ENCODE data around the gene MED23.

MED23 gene

DNA sequence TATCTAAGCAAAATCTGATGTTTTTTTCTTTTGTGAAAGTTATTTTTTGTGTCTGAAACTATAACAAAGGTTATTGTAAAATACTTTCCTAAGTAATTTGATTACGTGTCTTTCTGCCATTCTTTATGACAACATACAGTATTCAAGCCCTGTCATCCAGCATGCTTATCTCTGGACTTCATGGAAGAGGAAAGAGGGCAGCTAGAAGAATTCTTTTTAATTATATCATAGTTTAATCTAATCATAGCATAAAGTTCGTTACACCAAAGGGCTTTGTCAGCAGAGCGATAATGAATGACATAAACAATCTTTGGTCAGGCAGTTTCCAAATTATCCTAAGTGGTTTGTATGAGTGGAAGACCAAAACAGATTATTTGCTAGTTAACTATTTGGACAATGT is 12.5 kb upstream of the MED23 start:
- no peak for DNase-seq

DNA sequence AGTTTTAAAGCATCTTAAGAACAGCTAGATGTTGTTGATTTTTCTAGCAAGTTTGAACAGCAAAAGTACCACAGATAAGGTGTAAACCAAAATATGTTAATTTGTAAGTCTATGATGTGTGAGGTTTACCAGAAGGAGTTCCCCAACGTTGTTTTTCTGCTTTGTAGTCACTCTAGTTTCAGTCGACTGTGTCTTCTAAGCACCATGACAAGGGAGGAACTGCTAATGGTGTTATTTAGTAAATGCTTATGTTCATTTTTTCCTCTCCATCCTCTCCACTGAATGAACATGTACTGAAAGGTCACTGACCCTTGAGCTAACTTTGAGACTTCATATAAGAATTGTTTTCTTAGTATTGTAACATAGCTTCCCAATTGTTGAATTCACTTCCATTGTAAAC is 12.1 kb upstream of the MED23 start:
- DNase-seq = no peak

DNA sequence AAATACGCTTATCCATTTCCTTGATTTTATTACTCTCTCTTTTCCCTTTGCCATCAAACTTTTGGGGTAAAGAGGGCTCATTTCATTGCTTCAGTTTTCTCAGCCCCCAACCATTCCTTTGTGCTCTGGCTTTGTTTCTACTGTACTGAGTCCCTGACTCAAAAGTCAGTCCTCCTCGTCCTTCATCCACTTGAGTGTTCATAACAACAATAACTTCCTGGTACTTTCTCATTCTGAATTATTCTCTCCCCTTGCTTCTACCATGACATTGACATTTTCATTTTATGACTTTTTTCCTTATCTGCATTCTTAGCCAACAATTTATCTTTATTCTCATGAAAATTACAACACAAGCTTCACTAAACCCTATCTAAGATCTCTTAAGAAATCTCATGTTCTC is 10.0 kb upstream of the MED23 start:
- DNase-seq = no peak

DNA sequence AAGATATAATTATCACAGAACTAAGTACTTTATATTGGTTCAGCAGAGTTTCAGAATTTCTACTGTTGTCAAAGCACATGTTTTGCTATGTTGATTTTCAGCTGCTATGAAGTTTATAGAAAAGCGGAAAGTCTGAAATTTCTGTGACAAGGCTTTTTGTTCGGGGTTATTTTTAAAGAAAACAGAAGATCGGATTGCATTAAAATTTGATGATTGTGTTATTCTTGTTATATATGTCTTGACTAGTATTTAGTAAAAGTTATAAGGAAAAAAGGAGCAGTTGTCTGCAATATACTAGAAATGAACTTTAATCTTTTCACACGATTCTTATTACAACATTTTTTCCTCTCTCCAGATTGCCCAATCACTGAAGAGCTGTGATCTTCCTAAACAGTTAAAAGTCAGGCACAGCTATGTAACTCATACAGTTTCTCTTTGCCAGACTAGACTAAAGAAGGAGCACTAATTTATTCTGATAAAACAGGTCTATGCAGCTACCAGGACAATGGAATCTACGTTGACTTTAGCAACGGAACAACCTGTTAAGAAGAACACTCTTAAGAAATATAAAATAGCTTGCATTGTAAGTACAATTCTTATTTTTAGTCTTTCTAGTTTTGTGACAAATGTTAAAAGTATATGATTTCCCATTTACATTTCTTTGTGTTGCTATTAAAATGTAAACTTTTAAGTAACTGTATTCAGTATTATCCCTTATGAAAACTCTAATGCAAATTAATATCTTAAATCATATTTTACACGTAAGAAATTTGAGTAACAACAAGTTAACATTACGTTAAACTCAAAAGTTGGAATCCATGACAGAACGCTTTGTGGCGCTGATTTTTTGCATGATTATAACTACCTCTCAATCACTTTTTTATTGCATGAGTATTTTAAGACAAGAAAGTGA is 9.1 kb upstream of the MED23 start, which contains the start of gene ENPP3:
Gene ENPP3 (plus strand): TSS at position 423 of the 913 bp plus-strand sequence. CDS start 83 bp downstream, at position 506.
- no peak for DNase-seq

DNA sequence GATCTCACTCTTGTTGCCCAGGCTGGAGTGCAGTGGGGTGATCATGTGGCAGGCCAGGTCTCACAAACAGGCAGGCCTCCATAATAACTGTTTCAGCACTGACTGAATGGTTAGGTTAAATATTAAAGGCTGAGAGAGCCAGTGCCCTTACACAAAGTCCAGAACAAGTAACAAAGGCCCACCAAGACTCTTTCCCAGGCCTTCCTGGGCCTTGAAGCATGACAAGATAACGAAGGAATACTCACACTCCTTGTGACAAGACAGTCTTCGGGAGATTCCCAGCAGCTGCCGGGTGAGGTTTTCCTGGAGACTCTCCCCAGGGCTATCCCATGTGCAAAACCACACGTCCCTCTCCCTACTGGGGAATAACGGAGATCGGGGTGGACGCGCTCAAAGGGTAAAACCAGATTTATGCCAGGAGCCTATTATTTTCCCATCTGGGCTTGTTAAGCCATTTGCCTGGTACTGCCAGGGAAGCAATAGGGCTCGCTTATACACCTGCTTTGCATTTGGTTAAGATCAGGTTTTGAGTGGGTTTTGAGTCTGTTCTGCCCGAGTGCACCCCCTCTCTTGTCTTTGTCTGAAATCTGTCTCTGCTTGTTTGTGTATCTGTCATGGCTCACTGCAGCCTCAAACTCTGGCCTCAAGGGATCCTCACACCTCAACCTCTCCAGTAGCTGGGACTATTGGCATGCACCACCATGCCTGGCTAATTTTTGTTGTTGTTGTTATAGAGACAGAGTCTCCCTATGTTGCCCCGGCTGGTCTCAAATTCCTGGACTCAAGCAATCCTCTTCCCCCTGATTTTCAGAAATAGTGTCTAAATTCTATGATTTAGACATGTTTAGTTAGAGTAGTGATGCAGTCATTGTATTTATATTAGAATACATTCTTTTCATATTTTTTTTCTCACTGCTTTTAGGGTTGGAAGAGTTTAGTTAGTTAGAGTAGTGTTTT is 7.6 kb upstream of the MED23 start:
- no peak for DNase-seq

DNA sequence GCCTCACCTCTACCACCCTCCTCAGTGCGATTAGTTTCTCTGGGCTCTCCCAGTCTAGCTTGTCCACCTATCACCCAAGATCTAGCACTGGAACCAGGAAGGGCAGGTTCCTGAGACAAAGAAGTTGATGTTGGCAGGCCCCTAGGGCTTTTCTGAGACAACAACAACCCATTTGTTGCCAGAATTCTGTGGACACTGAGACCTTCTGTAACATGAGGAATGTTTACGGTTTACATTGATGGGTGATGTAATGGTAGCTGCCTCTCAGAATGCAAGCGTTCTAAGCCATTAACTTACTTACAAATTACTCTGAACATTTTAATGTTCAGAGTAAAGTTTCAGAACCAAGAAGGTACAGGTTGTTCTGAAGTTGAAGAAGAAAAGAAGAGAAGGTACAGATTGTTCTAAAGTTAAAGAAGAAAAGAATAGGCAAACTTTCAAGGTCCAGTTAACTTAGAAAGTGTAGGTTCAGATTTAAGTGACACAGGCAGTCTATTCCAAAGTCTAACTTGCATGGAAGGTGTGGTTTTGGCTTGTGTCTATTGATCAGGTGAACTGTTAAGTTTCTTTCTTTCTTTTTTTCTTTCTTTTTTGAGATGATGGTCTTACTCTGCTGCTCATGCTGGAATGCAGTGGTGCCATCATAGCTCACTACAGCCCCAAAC is 3.7 kb upstream of the MED23 start:
- DNase-seq = no peak

DNA sequence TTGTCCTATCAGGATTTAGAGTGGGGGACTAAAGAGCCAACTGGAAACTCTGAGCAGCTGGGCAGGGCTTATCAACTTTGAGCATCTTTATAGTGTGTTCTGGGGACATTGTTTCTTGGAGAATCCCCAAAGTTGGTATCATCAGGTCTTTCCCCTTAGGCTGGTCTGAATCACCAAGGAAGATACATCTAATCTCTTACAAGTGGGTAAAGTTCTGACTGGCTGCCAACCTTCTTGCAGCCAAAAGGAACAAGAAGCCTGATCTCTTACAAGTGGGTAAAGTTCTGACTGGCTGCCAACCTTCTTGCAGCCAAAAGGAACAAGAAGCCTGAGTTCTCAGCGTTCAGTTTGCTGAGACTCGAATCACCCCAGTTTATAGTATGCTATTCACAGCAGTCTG is 1.6 kb upstream of the MED23 start:
- no peak for DNase-seq

DNA sequence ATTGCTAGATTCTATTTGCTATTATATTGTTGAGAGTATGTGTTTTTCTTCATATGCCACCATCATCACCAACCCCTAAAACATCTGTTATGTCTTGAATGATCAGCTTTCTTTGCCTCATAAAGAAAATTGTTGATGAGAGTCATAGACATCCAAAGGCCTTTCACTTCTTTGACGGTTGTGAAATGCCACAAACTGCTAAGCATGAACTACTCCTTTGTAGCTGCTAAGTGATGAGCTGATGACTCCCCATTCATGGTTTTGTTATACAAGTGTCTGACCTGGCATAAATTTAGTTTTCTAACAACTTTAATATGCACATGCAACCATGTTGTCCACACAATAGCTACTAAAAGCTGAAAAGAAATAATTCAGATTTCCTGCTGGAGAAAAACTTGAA is 684 bp upstream of the MED23 start:
- DNase-seq = no peak

DNA sequence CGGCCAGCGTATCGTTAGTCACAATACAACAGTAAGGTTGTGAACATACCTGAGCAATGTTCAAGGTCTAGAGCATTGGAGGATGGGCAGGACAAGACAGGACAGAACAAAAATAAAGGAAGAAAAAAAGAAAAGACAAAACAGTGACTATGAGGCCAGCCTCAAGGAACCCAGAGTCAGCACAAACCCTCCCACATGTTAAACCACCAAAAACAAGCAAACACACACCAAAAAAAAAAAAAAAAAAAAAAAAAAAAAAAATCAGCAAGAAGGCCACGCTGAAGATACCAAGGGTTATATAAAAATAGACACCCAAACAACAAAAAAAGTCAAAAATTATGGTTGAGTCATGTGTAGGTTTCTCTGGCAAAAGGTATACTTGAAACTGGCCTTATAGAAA is 12.8 kb downstream of the MED23 start:
- DNase-seq = no peak

DNA sequence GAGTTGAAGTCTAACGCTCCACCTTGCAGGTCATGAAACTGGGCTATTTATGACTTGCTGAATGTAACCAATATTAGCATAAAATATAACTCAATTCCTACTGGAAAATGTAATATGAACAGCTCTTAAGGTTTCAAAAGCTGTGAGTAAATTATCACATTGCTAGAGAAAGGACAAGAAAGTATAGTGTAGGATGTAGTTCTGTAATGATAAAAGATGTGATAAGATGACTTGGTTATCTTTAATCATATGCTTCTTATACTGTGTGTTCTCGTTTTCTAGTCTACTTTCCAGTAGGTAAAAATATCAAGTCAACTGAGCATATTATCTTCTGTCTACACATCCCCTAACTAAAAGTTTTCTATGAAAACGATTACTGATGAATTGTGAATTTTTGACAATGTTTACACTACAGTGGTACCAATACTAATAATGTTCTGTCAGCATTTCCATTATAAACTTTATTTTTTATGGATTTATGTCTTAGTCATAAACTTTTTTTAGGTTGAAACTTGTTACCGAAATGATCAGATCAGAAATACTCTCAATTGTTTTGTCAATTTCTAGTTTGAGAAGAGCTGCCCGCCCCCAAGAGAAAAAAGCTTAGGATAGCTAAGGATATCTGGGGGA is 14.6 kb downstream of the MED23 start:
- no peak for DNase-seq

DNA sequence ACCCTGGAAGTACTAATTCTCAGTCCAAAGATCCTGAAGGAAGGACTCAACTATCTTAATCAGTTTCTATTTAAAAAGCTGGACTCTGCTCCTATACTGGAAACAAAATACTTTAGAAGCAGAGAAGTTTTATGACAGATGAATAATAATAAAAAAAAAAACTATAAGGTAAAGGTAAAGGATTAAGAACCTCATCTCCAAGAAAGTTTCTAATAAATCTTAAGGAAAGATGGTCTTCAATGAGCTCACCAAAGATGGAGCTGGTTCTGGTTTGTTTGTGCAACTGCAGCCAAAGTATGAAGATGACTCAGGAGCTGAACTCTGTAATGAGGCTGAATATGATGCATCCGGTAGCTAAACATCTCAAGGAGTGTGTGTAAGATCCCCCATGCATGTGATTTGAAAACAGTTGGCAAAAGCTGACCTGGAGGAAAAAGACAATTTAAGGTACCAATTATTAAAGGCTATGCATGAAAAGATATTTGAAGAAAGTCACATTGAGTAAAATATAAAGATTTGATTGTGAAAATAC is 25.2 kb downstream of the MED23 start:
- no peak for DNase-seq

DNA sequence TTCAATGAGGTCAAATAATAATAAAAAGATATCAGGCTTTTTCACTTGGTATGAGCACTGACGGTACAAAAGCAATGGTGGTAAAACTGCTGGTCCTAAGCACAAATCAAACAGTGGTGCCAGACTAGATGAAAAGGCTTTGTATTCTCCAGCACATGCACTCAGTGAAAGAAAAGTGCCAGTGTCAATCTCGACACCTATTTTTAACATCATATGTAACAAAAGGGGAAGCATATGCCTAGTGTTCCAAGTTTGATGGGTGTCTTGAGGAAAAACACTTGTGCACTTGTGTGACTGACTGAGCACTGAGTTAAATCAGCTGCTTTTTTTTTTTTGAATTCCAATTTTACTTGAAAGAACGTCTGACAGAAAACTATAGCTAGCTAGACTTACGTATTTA is 27.3 kb downstream of the MED23 start:
- DNase-seq = no peak

DNA sequence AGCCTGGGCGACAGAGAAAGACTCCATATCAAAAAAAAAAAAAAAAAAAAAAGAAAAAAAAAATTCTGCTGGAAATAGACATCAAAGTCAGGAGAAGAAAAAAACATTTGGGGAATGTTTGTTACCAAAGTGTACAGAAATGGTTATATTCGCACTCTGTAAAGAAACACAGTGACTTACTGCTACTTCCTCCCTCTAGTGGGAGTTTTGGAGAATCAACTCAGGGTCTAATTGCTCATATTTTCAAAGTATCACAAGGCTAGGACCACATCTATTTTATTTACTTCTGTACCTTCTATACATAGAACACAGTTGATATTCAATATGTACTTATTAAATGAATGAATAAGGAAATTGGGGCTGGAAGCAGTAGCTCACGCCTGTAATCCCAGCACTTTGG is 30.6 kb downstream of the MED23 start:
- DNase-seq = no peak

DNA sequence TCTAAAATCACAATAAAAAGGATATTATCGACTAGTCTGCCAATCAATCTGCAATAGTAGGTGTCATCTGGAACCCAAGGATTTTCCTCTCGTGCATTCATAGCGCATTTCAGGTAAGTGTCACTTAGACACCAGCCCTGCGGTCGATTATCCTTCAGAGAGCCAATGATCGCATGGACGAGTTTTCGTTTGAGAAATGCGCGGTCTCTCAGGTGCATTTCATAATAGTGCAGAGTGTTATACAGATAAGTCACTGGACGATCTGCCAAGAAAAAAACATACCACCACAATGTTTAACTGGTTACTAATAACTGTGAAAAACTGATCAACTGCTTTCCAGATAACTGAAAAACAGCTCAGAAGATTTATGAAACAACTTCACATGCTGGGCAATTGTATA is 34.0 kb downstream of the MED23 start:
- no peak for DNase-seq

DNA sequence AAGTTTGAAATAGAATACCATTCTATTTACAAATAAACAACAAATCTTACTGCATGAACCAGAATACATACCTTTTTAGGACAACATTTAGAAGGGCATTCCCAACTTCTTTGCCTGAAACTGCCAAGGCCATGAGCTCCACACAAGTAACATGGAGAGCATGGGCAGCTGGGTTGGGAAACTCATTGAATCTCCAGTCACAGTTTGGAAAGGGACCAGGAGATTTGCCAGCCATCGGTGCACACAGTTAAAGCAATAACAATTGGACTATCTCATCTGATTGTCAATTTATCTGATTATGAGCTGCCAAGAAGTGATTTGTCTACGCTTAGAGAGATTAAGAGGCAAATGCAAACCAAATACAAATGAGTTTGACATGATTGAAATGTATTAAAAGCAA is 35.1 kb downstream of the MED23 start:
- DNase-seq = no peak

DNA sequence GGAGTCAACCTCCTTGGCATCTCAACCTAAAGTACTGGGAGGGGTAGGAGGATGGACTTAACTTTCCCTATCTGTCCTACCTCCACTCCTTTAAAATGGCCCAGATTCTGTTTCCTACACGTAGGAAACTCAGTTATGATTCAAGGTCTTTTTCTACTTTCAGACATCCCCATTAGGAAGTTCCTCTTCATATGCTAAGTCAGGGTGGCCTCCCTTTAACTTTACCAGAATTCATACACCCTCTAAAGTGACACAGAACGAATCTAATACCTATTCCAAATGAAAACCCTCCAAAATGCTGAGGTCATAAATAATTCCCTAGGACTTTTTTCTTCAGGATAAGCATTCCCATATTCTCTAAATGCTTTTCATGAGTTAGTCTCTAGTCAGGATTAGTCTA is 39.4 kb downstream of the MED23 start:
- no peak for DNase-seq

DNA sequence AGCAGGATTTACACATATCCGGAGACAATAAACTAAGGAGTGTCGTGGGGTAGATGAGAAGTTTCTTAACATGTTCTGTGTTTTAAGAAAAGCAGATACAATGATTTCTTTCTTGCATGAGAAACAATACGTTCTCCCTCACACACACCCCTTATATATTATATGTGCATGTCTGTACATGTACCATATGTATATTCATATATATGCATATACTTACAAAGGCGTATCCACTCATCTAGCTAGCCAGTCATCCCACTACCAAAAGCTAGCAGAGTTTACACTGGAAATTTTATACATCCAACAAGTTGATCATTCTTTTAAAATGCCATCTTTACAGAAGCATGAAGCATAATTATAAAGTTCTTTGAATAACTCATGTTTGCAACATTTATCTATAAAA is 40.1 kb downstream of the MED23 start:
- no peak for DNase-seq

DNA sequence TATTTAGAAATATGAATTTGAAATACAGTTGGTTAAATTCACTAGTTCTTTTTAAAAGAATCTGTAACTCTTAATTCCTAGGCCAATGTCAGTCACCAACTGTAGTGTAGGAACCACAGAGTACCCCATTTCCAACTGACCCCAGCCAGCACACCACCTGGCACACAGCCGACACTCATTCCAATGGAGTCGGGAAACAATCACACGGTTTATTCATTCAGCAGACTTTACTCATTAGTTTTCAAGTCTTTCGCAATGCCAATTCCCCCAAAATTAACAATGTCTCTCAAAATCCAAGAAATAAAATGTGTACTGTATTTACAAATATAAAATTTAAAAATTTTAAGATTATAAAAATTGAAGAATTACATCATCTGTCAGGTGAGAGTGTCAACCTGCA is 41.5 kb downstream of the MED23 start:
- DNase-seq = no peak

DNA sequence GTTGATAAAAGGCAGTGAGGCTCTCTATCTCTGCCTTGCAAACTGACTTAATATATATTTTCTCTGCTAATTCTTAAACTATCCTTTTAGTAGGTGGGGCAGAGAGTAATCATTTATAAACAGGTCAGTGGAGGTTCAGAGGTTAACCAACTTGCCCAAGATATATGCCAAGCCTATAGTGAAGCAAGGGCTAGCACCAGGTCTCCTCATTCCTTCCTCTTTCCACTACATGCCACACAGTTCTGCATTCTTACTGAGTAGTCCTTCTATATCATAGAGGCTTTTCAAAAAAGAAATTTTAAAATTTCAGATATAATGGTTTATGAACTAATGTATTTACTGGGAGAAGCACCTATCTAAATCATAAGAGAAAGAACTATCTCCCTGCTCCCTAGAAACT is 46.5 kb downstream of the MED23 start:
- no peak for DNase-seq

DNA sequence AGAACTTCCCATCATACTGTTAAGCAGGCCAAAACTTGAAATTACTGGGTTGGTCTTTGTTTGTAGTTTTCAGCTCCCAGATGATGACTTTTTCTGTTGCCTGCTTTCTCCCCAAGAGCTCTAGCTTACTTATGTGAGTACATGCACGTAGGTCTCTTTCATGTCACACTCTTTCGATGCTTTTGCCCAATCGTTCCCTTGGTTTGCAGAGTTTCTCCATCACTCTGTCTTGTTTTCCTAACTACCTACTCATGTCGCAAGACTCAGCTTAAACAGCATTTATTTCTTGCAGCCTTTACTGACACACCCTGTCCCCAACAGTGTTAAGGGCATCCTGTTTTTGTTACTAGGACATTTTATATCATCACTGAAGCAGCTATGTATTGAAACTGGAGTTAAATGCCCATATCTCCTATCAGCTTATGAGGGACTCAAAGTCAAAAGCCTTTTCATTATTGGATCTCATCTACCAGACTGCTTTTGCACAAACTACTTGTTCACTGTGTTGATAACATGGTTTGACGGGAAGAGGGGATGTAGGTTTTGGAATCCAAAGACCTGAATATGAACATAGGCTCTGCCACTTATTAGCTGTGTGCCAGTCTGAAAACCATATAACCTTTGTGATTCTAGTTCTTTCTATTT is 52.1 kb downstream of the MED23 start:
- no peak for DNase-seq

DNA sequence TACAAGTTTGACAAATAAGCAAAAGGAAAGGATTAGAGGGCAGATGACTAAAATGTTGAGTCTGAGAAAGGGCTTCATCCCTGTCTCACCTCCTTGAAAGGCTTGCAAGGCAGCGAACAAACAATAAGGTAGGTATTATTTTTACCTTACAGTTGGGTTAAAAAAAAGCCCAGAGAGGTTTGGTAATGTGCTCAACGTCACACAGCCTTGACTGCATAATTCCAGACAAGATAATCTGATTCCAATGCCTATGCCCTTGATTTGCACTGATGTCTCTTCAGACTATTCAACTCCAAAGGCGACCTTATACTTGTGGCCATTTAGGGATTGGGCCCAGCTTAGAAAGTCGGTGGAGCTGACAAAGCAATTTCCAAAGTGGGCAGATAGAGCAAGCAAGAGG is 53.4 kb downstream of the MED23 start:
- no peak for DNase-seq

DNA sequence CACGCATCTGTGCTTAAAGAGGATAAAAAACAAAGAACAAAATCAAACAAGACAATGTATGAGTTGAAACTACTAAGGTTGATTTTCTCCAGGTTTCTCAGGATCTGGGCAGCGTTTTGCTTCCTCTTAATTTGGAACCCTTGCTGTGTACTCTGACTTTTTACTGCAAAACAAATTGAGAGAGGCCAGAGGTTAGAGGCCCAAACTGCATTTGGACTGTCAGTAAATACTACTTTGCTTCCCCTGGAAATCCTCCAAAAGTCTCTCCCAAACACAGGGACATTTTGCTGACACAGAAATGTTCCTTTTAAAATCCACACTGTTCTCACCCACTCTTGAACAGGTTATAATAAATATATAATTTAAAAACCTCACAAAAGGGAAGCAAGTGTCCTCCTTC is 53.9 kb downstream of the MED23 start:
- DNase-seq = no peak
